ENCODE results near the gene STAB1.

DNA sequence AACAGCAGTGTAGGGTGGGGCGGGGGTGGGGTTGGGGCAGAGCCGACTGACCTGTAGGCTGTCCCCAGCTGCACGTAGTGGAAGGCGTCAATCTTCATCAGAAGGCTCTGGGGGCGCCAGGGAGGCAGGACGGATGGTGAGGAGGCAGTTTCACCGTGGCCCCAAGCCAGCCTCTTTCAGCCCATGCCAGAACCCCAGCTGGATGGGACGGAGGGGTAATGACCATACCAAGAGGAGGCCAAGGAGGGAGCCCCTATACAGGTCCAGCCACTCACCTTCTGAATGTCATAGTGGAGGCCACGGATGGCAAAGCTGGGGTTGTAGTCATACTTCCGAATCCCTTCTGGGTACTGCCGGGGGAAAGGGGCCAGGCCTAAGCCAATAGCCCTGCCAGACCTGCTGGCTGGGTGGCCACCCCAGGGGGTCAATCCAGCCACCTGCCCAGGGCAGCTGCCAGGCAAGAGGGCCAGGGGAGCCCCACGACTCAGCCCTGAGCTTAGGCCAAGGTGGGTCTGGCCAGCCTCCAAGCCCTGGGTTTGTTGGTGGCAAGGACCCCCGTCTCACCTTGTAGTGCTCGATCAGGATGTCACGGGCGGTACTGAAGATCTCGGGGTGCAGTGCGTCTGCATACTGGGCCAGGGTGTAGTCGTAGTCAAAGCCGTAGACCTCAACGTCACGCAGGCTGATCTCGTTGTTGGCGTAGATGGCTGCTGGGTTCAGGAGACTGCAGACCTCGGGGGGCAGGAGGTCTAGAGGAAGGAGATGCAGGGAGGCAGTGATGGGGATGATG, 33.6 kb downstream of the STAB1 start:
- no peak for TF ChIP-seq POLR2A (IDR thresholded peaks at IDR 0.05; ENCODE audit: low read length)
- no peak for TF ChIP-seq GATA1 (IDR thresholded peaks at IDR 0.05; ENCODE audit: low read depth, low read length)

All from erythroblast (primary cell).